Ovary (tissue), 9 donors: ENCODE data around the gene PTGES3L. TPM values are rescaled to one million over a fixed set of nuclear protein-coding genes. Genes with fewer than 3 reads are reported as not detected.

Experiments
- DNase-seq, 5 donors: peaks; one replicate each; pipeline ENCODE4 v3.0.0-alpha.2; 2019 to 2020
- H3K27ac ChIP-seq, 2 donors: fragments of 200-600 bp; one replicate each; pipeline versions ENCODE4 v1.5.1 to v1.8.0; 2019 to 2022
- H3K27me3 ChIP-seq: fragments of 200-600 bp; one replicate; pipeline ENCODE4 v1.8.0; 2022
- H3K36me3 ChIP-seq: fragments of 200-600 bp; sonication (generic); one replicate; pipeline ENCODE4 v1.5.1; 2019
- H3K4me1 ChIP-seq: one replicate; pipeline ENCODE4 v1.8.1; 2013; ENCODE audit warnings: mild to moderate bottlenecking, moderate library complexity; ENCODE audit not compliant: insufficient read depth
- H3K4me3 ChIP-seq: fragments of 200-600 bp; sonication (generic); one replicate; pipeline ENCODE4 v1.5.1; 2017
- H3K9me3 ChIP-seq, 2 donors: fragments of 200-600 bp in 1 of 2; sonication (generic) in 1 of 2; one replicate each; pipeline versions ENCODE4 v1.5.1 to v1.8.1; 2013 to 2019; ENCODE audit warnings: mild to moderate bottlenecking in 1 of 2, moderate library complexity in 1 of 2
- EP300 ChIP-seq: sonication (generic); formaldehyde crosslinking; IDR thresholded peaks from one replicate; pipeline ENCODE4 v1.6.1; 2017; ENCODE audit warnings: antibody characterized with exemption
- POLR2A ChIP-seq: fragments of 450-650 bp; IDR thresholded peaks from one replicate; pipeline ENCODE4 v1.6.1; 2017; ENCODE audit warnings: antibody characterized with exemption, mild to moderate bottlenecking, moderate library complexity
- WGBS, 3 donors: extraction: QIAGEN DNeasy Blood & Tissue Kit in 1 of 3; methylation state at CpG; one replicate each; pipeline versions ENCODE4 v1.1.5 to v1.1.7; 2013 to 2017; 5-methylcytosine and 5-hydroxymethylcytosine counted together
- intact Hi-C, 4 donors: fragments of 100-400 bp; cut with DNase I; formaldehyde crosslinking; loops; one replicate each; pipeline versions ENCODE4 v1.11.0 to v1.15.1; 2022 to 2023
- polyA plus RNA-seq, 2 donors: library from polyadenylated mRNA; stranded (reverse); fragments of 200-250 nt in 1 of 2; fragments of 350-450 nt in 1 of 2; fragmentation: Illumina TruSeq in 1 of 2; extraction: RNeasy Lipid Tissue Mini Kit (QIAGEN cat#74804) in 1 of 2; gene quantifications; one replicate each; pipeline ENCODE4 v1.2.3, GENCODE V29; 2013 to 2014
- total RNA-seq, 7 donors: library from RNA; depleted of rRNA in 2 of 7; stranded (reverse); fragments of >200 nt in 2 of 7; fragmentation: NEBNext Ultra II Directional in 3 of 7; extraction: Animal tissue kit (Norgen Biotek cat#: 25700) in 3 of 7; gene quantifications; one replicate each; pipeline versions ENCODE4 v1.1.0 to v1.2.4, GENCODE V29; 2016 to 2023
- TF ChIP-seq, protein P1 (sequence below), 3 donors: fragments of 450-650 bp in 2 of 3; fragments of 200-600 bp in 1 of 3; IDR thresholded peaks; one replicate each; pipeline versions ENCODE4 v1.5.1 to v1.8.0; 2016 to 2022; ENCODE audit warnings: antibody characterized with exemption in 3 of 3, mild to moderate bottlenecking in 1 of 3
- donor health status: DM: no; HTN: no; CAD: no; lungs with moderate emphysema.
- donor health status: DM: no; HTN: no; CAD: no.
- donor health status: Bipolar disorder and iron deficiency.
- donor health status: DM: yes; HTN: yes; CAD: no.
- donor health status: DM: no; HTN: no; CAD: no.
- donor health status: DM: yes; HTN: yes; CAD: no.

PTGES3L gene
- total and polyA plus RNA-seq, 9 donors: 0.45 to 2.6 (median 0.66) TPM; not detected in 1

DNA sequence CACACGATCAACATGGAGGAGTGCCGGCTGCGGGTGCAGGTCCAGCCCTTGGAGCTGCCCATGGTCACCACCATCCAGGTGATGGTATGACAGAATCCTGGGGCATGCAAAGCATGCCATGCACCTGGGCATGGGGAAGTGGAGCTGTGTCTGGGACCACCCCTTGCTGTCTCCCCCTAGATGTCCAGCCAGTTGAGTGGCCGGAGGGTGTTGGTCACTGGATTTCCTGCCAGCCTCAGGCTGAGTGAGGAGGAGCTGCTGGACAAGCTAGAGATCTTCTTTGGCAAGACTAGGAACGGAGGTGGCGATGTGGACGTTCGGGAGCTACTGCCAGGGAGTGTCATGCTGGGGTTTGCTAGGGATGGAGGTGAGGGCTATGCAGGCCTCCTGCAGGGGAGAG lies 33.4 kb upstream of the PTGES3L start:
- Histone ChIP-seq H3K27ac (no peak overlapping the region), H3K4me1 (peaks cover 5% of the 10 kb centered on the region), H3K36me3 (no peaks in the 10 kb centered on the region), H3K9me3 (no peaks in the 10 kb centered on the region), H3K27me3 (no peaks in the 10 kb centered on the region), H3K4me3 (no peak overlapping the region)
- intact Hi-C loops: no loop called here
- DNase-seq: no peak
- TF ChIP-seq POLR2A: no peak
- no peak for TF ChIP-seq EP300
- TF ChIP-seq, protein P1, sequence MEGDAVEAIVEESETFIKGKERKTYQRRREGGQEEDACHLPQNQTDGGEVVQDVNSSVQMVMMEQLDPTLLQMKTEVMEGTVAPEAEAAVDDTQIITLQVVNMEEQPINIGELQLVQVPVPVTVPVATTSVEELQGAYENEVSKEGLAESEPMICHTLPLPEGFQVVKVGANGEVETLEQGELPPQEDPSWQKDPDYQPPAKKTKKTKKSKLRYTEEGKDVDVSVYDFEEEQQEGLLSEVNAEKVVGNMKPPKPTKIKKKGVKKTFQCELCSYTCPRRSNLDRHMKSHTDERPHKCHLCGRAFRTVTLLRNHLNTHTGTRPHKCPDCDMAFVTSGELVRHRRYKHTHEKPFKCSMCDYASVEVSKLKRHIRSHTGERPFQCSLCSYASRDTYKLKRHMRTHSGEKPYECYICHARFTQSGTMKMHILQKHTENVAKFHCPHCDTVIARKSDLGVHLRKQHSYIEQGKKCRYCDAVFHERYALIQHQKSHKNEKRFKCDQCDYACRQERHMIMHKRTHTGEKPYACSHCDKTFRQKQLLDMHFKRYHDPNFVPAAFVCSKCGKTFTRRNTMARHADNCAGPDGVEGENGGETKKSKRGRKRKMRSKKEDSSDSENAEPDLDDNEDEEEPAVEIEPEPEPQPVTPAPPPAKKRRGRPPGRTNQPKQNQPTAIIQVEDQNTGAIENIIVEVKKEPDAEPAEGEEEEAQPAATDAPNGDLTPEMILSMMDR (IDR thresholded peaks at IDR 0.05): no peak
- WGBS, 3 donors: 77 to 81% (median 79%) methylated on average over 8 of the region's 8 CpGs

DNA sequence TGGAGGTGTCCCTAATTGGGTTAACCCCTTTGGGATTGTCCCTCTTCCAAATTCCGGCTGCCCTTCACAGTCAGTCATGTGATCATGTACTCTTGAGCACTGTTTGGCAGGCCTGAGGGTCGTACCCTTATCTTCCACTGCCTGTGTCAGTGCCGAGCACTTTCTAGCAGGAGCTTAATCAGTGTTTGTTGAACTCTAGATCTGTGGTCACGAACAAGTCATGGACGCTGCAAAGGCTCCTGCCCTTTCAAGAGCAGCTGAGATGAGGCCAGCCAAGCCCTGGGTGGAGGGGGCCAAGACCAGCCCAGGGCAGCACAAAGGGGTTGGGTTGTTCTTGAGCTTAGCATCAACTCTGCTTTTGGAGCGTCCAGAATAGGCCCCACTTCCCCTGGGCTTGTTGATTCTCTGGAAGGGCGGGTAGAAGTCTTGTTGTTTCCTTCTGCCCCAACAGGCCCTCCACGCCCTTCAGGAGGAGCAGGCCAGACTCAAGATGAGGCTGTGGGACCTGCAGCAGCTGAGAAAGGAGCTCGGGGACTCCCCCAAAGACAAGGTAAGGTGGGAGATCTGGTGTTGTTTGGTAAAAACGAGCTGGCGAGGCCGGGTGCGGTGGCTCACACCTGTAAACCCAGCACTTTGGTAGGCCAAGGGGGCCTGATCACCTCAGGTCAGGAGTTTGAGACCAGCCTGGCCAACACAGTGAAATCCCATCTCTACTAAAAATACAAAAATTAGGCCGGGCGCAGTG lies 32.0 kb upstream of the PTGES3L start:
- Histone ChIP-seq H3K4me3 (no peak overlapping the region), H3K36me3 (no peaks in the 10 kb centered on the region), H3K27me3 (no peaks in the 10 kb centered on the region), H3K27ac (peak overlapping the region in 1 of 2 donors; percentile 22), H3K4me1 (peaks cover 8% of the 10 kb centered on the region), H3K9me3 (no peaks in the 10 kb centered on the region)
- TF ChIP-seq, protein P1 (IDR thresholded peaks at IDR 0.05): no peak
- TF ChIP-seq EP300 (no peak), POLR2A (no peak)
- WGBS, 3 donors: 40 to 54% (median 45%) methylated on average over 15 of the region's 15 CpGs
- peak in 2 of 5 donors; percentile 51 to 81 for DNase-seq
- intact Hi-C loops: no loop called here

DNA sequence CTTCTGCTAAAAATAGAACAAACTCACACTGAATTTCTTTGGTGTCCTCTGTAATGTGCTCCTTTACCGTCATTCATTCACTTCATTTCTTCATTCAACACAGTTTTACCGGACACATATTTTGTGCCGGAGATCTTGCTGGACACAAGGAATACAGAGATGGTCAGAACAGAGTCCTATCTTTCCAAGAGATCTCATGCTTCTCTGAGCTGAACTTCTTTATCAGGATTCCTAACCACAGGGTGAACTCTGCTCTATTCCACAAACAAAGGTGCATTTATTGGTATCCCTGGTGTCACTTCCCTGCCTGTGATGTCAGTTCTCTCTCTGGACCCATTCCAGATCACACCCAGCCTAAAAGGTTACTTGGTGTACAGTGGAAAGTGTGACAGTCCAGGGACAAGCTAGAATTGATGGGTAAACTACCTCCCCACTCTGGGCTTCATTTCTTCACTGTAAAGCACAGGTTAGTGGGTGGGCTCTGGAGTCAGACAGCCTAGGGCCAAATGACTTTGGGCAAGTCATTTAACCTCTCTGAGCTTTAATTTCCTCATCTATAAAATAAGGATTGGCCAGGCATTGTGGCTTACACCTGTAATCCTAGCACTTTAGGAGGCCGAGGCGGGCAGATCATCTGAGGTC lies 30.9 kb upstream of the PTGES3L start:
- no peak overlapping the region for H3K4me3 ChIP-seq
- TF ChIP-seq, protein P1 (IDR thresholded peaks at IDR 0.05): no peak
- no peak for TF ChIP-seq EP300
- no peak for TF ChIP-seq POLR2A
- intact Hi-C loops: no loop called here
- 53 to 71% (median 57%) methylated on average over 5 of the region's 5 CpGs for WGBS, 3 donors
- H3K9me3 ChIP-seq: no peaks in the 10 kb centered on the region
- DNase-seq: no peak
- H3K27ac ChIP-seq: no peak overlapping the region
- peaks cover 8% of the 10 kb centered on the region for H3K4me1 ChIP-seq
- H3K27me3 ChIP-seq: no peaks in the 10 kb centered on the region
- H3K36me3 ChIP-seq: no peaks in the 10 kb centered on the region

DNA sequence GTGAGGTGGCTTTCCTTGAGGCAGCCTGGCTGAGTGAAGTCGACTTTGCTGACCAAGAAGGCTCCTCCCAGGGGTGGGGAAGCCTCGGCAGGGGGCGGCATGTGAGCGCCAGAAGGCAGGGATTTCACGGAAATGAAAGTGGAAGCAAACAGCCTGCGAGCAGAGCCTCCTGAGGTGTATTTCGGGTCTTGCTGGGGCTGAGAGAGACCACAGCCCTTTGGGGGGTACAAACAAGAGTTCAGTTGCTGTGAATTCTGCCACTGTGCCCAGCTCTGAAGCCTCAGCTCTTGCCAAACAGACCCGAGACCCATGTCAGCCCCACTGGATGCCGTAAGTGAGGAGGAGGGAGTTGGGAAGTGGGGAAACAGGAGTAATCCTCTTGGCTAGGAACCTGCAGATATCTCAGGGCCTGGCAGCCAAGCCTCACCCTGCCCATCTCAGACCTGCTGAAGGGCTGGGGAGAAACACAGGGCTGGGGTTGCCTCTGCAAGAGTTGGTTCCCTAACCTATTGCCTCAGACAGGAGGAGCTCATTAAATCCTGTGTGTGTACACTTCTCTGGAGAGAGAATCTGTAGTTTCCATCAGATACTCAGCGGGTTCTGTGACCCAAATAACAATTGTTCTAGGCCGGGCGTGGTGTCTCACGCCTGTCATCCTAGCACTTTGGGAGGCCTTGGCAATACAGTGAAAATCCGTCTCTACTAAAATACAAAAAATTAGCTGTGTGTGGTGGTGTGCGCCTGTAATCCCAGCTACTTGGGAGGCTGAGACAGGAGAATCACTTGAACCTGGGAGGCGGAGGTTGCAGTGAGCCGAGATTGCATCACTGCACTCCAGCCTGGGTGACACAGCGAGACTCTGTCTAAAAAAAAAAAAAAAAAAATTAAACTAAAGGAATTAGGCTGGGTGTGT lies 27.0 kb upstream of the PTGES3L start, which contains the start of gene IFI35:
IFI35 (plus strand) TSS at position 146 of the 913 bp plus-strand sequence; CDS start at position 310, 164 bp downstream.
- 15 to 22% (median 18%) methylated on average over 18 of the region's 18 CpGs for WGBS, 3 donors
- no peaks in the 10 kb centered on the region for H3K36me3 ChIP-seq
- H3K4me1 ChIP-seq: peaks cover 6% of the 10 kb centered on the region
- H3K27ac ChIP-seq: peak within 1 kb of the TSS; percentile 67 to 81
- peak within 1 kb of the TSS; percentile 56 for H3K4me3 ChIP-seq
- no peaks in the 10 kb centered on the region for H3K27me3 ChIP-seq
- TF ChIP-seq POLR2A: peak; percentile 61
- TF ChIP-seq, protein P1 (IDR thresholded peaks at IDR 0.05): peak in 1 of 3 donors; percentile 43
- no peak for TF ChIP-seq EP300
- intact Hi-C loops: no loop called here
- H3K9me3 ChIP-seq: no peaks in the 10 kb centered on the region
- DNase-seq: peak; percentile 85 to 90 (median 86)
